SK-N-SH treated with all-trans-retinoic acid at 6 μM for 48 hours (cell line): ENCODE data around the gene UBE2H.

ENCODE experiments used
- ATAC-seq: fragments of 200-7000 bp; cut with Tn5 transposase; 3 replicates; pipeline ENCODE4 v1.9.1; 2020; ENCODE audit warnings: mild to moderate bottlenecking, moderate library complexity
- ARNTL ChIP-seq: fragments of 450-650 bp; formaldehyde crosslinking; IDR thresholded peaks from 2 replicates; pipeline ENCODE4 v1.5.0; 2020; ENCODE audit warnings: low read depth, mild to moderate bottlenecking, moderate library complexity, borderline replicate concordance
- BACH2 ChIP-seq: fragments of 250-450 bp; sonication (Bioruptor Pico); IDR thresholded peaks from 2 replicates; pipeline ENCODE4 v1.9.0; 2021; ENCODE audit warnings: mild to moderate bottlenecking, borderline replicate concordance
- CREB5 ChIP-seq: fragments of 250-450 bp; sonication (Bioruptor Pico); IDR thresholded peaks from 2 replicates; pipeline ENCODE4 v1.5.1; 2020; ENCODE audit warnings: low read depth, mild to moderate bottlenecking, moderate library complexity
- CSDC2 ChIP-seq: fragments of 250-450 bp; sonication (Bioruptor Pico); IDR thresholded peaks from 2 replicates; pipeline ENCODE4 v1.5.0; 2020; ENCODE audit warnings: mild to moderate bottlenecking, moderate library complexity
- CSRNP3 ChIP-seq: fragments of 250-450 bp; sonication (Bioruptor Pico); IDR thresholded peaks from 2 replicates; pipeline ENCODE4 v1.5.1; 2021; ENCODE audit warnings: mild to moderate bottlenecking, moderate library complexity
- ESRRG ChIP-seq: fragments of 250-450 bp; sonication (Bioruptor Pico); IDR thresholded peaks from 2 replicates; pipeline ENCODE4 v1.6.1; 2021; ENCODE audit warnings: mild to moderate bottlenecking
- GLIS3 ChIP-seq: fragments of 250-450 bp; sonication (Bioruptor Pico); IDR thresholded peaks from 2 replicates; pipeline ENCODE4 v1.5.0; 2020; ENCODE audit warnings: mild to moderate bottlenecking, moderate library complexity
- ISL1 ChIP-seq: fragments of 250-450 bp; sonication (Bioruptor Pico); IDR thresholded peaks from 2 replicates; pipeline ENCODE4 v2.1.2; 2022; ENCODE audit warnings: mild to moderate bottlenecking, moderate library complexity
- OSR1 ChIP-seq: fragments of 250-450 bp; sonication (Bioruptor Pico); IDR thresholded peaks from 2 replicates; pipeline ENCODE4 v1.8.0; 2022; ENCODE audit warnings: moderate library complexity, mild to moderate bottlenecking, inconsistent platforms
- PATZ1 ChIP-seq: fragments of 250-450 bp; sonication (Bioruptor Pico); IDR thresholded peaks from 2 replicates; pipeline ENCODE4 v1.8.0; 2020; ENCODE audit warnings: mild to moderate bottlenecking, moderate library complexity, borderline replicate concordance
- POU6F1 ChIP-seq: fragments of 250-450 bp; sonication (Bioruptor Pico); IDR thresholded peaks from 2 replicates; pipeline ENCODE4 v1.8.0; 2021; ENCODE audit warnings: low read depth, mild to moderate bottlenecking, moderate library complexity, borderline replicate concordance
- PPARA ChIP-seq: fragments of 250-450 bp; sonication (Bioruptor Pico); IDR thresholded peaks from 2 replicates; pipeline ENCODE4 v1.5.0; 2020; ENCODE audit warnings: mild to moderate bottlenecking, borderline replicate concordance
- RARB ChIP-seq: fragments of 250-450 bp; sonication (Bioruptor Pico); IDR thresholded peaks from 2 replicates; pipeline ENCODE4 v1.8.0; 2021; ENCODE audit warnings: mild to moderate bottlenecking, moderate library complexity
- SNAI2 ChIP-seq: fragments of 250-450 bp; sonication (Bioruptor Pico); IDR thresholded peaks from 2 replicates; pipeline ENCODE4 v1.5.0; 2020; ENCODE audit warnings: mild to moderate bottlenecking, moderate library complexity
- TCF4 ChIP-seq: fragments of 250-450 bp; sonication (Bioruptor Pico); IDR thresholded peaks from 2 replicates; pipeline ENCODE4 v1.8.0; 2021; ENCODE audit warnings: mild to moderate bottlenecking, moderate library complexity, borderline replicate concordance
- TOX ChIP-seq: fragments of 250-450 bp; sonication (Bioruptor Pico); IDR thresholded peaks from 2 replicates; pipeline ENCODE4 v1.8.0; 2021; ENCODE audit warnings: mild to moderate bottlenecking, moderate library complexity, borderline replicate concordance
- TSHZ2 ChIP-seq: fragments of 250-450 bp; sonication (Bioruptor Pico); IDR thresholded peaks from 2 replicates; pipeline ENCODE4 v1.5.0; 2020; ENCODE audit warnings: mild to moderate bottlenecking, moderate library complexity
- ZC3H10 ChIP-seq: fragments of 250-450 bp; sonication (Bioruptor Pico); IDR thresholded peaks from 2 replicates; pipeline ENCODE4 v1.5.1; 2021; ENCODE audit warnings: mild to moderate bottlenecking, moderate library complexity
- ZFP3 ChIP-seq: fragments of 250-450 bp; sonication (Bioruptor Pico); IDR thresholded peaks from 2 replicates; pipeline ENCODE4 v1.5.0; 2020; ENCODE audit warnings: mild to moderate bottlenecking, moderate library complexity
- ZFP30 ChIP-seq: fragments of 450-650 bp; formaldehyde crosslinking; IDR thresholded peaks from 2 replicates; pipeline ENCODE4 v1.5.0; 2022; ENCODE audit warnings: mild to moderate bottlenecking, moderate library complexity
- ZNF565 ChIP-seq: fragments of 450-650 bp; formaldehyde crosslinking; conservative IDR thresholded peaks from 2 replicates; pipeline ENCODE4 v1.5.0; 2020; ENCODE audit warnings: low read depth, mild to moderate bottlenecking, moderate library complexity
- ZNF70 ChIP-seq: fragments of 450-650 bp; formaldehyde crosslinking; IDR thresholded peaks from 2 replicates; pipeline ENCODE4 v1.5.0; 2020; ENCODE audit warnings: mild to moderate bottlenecking, moderate library complexity
- ZNF8 ChIP-seq: fragments of 450-650 bp; formaldehyde crosslinking; IDR thresholded peaks from 2 replicates; pipeline ENCODE4 v1.5.0; 2020; ENCODE audit warnings: mild to moderate bottlenecking, moderate library complexity

UBE2H gene

GRCh38 chr7:129825209-129825970 is 127.4 kb downstream of the UBE2H start:
- no peak for TF ChIP-seq PPARA (CRISPR knock-in tag)
- TF ChIP-seq TOX (CRISPR knock-in tag): no peak
- TF ChIP-seq PATZ1 (CRISPR knock-in tag): peak; percentile 92
- no peak for TF ChIP-seq BACH2 (CRISPR knock-in tag)
- TF ChIP-seq ZFP3 (CRISPR knock-in tag): 0 out of 2 replicates have a peak, but pooled peaks have one; percentile 23
- peak; percentile 79 for TF ChIP-seq RARB (CRISPR knock-in tag)
- no peak for TF ChIP-seq ISL1 (CRISPR knock-in tag)
- peak; percentile 94 for TF ChIP-seq ESRRG
- TF ChIP-seq CSDC2: no peak
- TF ChIP-seq GLIS3 (CRISPR knock-in tag): peak; percentile 95
- TF ChIP-seq SNAI2 (CRISPR knock-in tag): no peak
- no peak for TF ChIP-seq OSR1 (CRISPR knock-in tag)
- TF ChIP-seq TCF4 (CRISPR knock-in tag): peak; percentile 39; the same call in 1 of the 2 replicates
- peak; percentile 42 for TF ChIP-seq TSHZ2 (CRISPR knock-in tag)
- TF ChIP-seq ARNTL (CRISPR knock-in tag): no peak
- peak; percentile 73; the same call in 1 of the 2 replicates for TF ChIP-seq ZNF70 (CRISPR knock-in tag)
- TF ChIP-seq ZFP30: peak; percentile 64
- TF ChIP-seq CSRNP3: peak; percentile 84
- TF ChIP-seq CREB5 (CRISPR knock-in tag): peak; percentile 85; the same call in 1 of the 2 replicates
- TF ChIP-seq ZNF8: no peak
- TF ChIP-seq ZNF565 (CRISPR knock-in tag): peak; percentile 89; the same call in 1 of the 2 replicates
- peak; percentile 77; the same call in 1 of the 2 replicates for TF ChIP-seq ZC3H10
- no peak for TF ChIP-seq POU6F1
- ATAC-seq: peak; percentile 87
